ENCODE data around the gene CTR9.
"Not testable (repeated sequence)": the region's sequence is repeated elsewhere in the genome, so short reads cannot be mapped to it uniquely, and the experiment has no call there.

The CTR9 gene

DNA sequence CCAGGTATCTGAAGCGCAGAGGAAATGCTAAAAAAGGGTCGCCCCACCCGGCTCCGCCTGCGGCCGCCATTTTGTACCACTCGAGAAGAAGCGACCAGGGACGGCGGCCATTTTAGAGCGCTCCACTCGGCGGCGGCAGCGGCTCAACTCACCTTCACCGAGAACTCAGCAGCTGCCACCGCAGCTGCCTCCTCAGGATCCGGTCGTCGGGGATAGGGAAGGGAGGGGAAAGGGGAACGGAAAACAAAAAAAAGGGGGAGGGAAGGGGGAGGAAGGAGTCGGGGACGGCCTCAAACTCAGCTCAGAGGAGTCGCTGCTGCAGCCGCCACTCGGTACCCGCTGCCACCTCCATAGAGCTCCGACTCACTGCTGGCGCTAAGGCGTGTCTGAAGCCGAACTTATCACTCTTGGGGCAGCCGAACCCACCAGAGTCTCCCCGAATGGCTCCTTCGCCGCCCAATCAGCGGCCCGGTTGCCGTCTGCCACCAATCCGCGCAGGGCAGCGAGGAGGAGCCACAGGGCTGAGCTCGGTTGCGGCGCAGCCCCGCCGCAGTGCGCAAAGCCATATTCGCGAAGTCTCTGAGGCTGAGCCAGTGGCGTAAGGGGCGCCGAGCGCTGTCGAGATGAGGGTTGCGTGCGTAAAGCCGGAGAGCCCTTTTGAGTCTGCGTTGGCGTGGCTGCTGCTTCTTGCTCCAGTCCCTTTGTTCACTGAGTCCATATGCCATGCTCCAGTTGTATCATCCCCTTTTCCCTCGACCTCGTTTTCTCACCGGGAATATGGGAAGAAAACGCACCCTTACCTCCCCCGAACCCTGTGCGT is 57.7 kb downstream of the CTR9 start, which contains the start of gene EIF4G2:
Gene EIF4G2, minus strand, starts transcription at position 374 of the 820 bp plus-strand sequence.
- Histone ChIP-seq H4K20me1 (ENCODE audit: insufficient read depth) (peaks cover 3% of the 10 kb centered on the region; the same call in 1 of the 2 replicates), H3K27me3 (ENCODE audit: insufficient read depth, low read depth) (no peaks in the 10 kb centered on the region), H3K79me2 (ENCODE audit: insufficient read depth, low read depth) (peaks cover 45% of the 10 kb centered on the region), H3K4me2 (peak within 1 kb of the TSS; percentile 92), H3K36me3 (ENCODE audit: insufficient read depth) (peaks cover 33% of the 10 kb centered on the region; the same call in 1 of the 2 replicates), H3K27ac (peak within 1 kb of the TSS; percentile 97), H3K4me3 (IDR thresholded peaks at IDR 0.05; ENCODE audit: insufficient read depth, low read depth, low read length) (peak within 1 kb of the TSS; percentile 48), H3K9ac (peak within 1 kb of the TSS; percentile 99), H2AFZ (ENCODE audit: low read depth) (peak within 1 kb of the TSS; percentile 95), H3K4me1 (ENCODE audit: low read depth, poor library complexity, severe bottlenecking) (peaks cover 29% of the 10 kb centered on the region)
- TF ChIP-seq, protein P1, sequence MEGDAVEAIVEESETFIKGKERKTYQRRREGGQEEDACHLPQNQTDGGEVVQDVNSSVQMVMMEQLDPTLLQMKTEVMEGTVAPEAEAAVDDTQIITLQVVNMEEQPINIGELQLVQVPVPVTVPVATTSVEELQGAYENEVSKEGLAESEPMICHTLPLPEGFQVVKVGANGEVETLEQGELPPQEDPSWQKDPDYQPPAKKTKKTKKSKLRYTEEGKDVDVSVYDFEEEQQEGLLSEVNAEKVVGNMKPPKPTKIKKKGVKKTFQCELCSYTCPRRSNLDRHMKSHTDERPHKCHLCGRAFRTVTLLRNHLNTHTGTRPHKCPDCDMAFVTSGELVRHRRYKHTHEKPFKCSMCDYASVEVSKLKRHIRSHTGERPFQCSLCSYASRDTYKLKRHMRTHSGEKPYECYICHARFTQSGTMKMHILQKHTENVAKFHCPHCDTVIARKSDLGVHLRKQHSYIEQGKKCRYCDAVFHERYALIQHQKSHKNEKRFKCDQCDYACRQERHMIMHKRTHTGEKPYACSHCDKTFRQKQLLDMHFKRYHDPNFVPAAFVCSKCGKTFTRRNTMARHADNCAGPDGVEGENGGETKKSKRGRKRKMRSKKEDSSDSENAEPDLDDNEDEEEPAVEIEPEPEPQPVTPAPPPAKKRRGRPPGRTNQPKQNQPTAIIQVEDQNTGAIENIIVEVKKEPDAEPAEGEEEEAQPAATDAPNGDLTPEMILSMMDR (conservative IDR thresholded peaks at IDR 0.05; ENCODE audit: low read depth, low read length), result no peak

DNA sequence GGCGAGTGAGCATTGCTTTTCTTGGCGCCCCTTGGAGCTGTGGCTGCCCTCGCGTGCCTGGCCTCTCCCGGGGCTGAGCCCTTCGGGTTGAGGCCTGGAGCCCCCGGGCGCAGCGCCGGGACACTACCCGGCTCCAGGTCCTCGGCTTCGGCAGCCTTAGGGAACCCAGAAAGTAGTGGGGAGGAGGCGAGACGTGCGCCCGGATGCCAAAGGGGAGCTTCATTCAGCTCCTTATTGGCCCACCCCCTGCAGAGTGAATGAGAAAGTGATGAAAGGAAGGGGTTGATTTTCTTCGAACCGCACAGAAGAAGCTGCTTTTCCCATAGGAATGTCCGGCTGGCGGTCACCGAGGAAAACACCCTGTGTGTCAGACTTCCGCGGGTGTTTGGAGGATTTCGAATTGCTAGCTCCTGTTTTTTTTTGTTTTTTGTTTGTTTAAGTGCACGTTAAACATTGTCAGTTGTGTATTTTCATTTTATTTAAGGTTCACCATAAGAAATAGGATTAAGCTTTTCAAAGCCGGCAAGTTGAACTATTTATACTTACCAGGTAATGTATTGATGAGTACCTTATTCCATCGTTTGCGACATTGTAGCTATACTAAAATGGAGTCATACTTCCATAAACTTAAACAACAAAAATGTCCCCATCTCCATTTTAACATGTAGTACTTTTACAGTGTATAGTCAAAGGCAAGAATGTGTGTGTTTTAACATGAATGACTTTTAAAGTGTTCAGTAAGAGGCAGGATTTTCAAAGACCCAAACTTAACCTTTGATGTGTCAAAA is 58.5 kb downstream of the CTR9 start:
- Histone ChIP-seq H3K4me3 (IDR thresholded peaks at IDR 0.05; ENCODE audit: insufficient read depth, low read depth, low read length) (no peak overlapping the region), H3K4me2 (peak overlapping the region; percentile 92), H3K27me3 (ENCODE audit: insufficient read depth, low read depth) (no peaks in the 10 kb centered on the region), H3K79me2 (ENCODE audit: insufficient read depth, low read depth) (peaks cover 37% of the 10 kb centered on the region), H2AFZ (ENCODE audit: low read depth) (peak overlapping the region; percentile 95), H3K36me3 (ENCODE audit: insufficient read depth) (peaks cover 25% of the 10 kb centered on the region; the same call in 1 of the 2 replicates), H3K4me1 (ENCODE audit: low read depth, poor library complexity, severe bottlenecking) (peaks cover 27% of the 10 kb centered on the region), H3K27ac (peak overlapping the region; percentile 97), H4K20me1 (ENCODE audit: insufficient read depth) (peaks cover 3% of the 10 kb centered on the region; the same call in 1 of the 2 replicates), H3K9ac (peak overlapping the region; percentile 99)
- TF ChIP-seq, protein P1 (conservative IDR thresholded peaks at IDR 0.05; ENCODE audit: low read depth, low read length), result no peak

DNA sequence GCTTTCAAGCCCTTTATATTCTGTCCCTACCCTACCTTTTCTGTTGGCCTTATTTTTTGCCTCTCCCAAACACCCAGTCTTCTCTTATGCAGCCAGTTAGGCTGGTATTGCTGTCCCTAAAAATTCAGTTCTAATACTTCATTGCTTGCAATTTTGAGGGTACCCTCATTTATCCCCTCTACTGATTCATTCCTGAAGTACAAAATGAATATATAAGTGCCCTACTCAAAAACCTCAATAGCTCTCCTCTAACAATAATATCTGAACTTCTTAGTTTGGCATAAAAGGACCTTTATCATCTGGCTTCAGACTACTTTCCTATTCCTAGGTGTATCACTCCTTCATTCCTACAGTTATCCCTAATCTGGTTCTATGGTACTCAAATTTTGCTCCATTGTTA is 62.9 kb downstream of the CTR9 start:
- H3K4me1 ChIP-seq (ENCODE audit: low read depth, poor library complexity, severe bottlenecking), result peaks cover 11% of the 10 kb centered on the region
- H3K79me2 ChIP-seq (ENCODE audit: insufficient read depth, low read depth), result no peaks in the 10 kb centered on the region
- H3K27me3 ChIP-seq (ENCODE audit: insufficient read depth, low read depth), result no peaks in the 10 kb centered on the region
- H2AFZ ChIP-seq (ENCODE audit: low read depth), result no peak overlapping the region
- TF ChIP-seq, protein P1 (conservative IDR thresholded peaks at IDR 0.05; ENCODE audit: low read depth, low read length), result no peak
- no peak overlapping the region for H3K9ac ChIP-seq
- no peak overlapping the region for H3K4me3 ChIP-seq (IDR thresholded peaks at IDR 0.05; ENCODE audit: insufficient read depth, low read depth, low read length)
- H3K36me3 ChIP-seq (ENCODE audit: insufficient read depth), result no peaks in the 10 kb centered on the region
- no peaks in the 10 kb centered on the region for H4K20me1 ChIP-seq (ENCODE audit: insufficient read depth)
- H3K27ac ChIP-seq, result no peak overlapping the region
- H3K4me2 ChIP-seq, result no peak overlapping the region

DNA sequence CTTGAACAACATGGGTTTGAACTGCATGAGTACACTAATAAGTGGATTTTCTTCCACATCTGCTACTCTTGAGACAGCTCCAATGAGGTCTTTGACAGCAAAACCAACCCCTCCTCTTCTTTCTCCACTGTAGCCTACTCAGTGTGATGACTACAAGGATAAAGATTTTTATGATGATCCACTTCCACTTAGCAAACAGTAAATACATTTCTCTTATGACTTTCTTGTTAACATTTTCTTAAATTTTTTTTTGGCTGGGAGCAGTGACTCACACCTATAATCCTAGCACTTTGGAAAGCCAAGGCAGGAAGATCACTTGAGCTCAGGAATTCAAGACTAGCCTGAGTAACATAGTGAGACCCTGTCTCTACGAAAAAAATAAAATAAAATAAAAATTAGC is 67.5 kb downstream of the CTR9 start:
- H3K9ac ChIP-seq, result no peak overlapping the region
- H3K36me3 ChIP-seq (ENCODE audit: insufficient read depth), result no peaks in the 10 kb centered on the region
- no peaks in the 10 kb centered on the region for H4K20me1 ChIP-seq (ENCODE audit: insufficient read depth)
- H3K27me3 ChIP-seq (ENCODE audit: insufficient read depth, low read depth), result no peaks in the 10 kb centered on the region
- H3K4me3 ChIP-seq (IDR thresholded peaks at IDR 0.05; ENCODE audit: insufficient read depth, low read depth, low read length), result no peak overlapping the region
- H3K79me2 ChIP-seq (ENCODE audit: insufficient read depth, low read depth), result no peaks in the 10 kb centered on the region
- H3K4me2 ChIP-seq, result no peak overlapping the region
- TF ChIP-seq, protein P1 (conservative IDR thresholded peaks at IDR 0.05; ENCODE audit: low read depth, low read length), result no peak
- no peak overlapping the region for H3K27ac ChIP-seq
- no peak overlapping the region for H2AFZ ChIP-seq (ENCODE audit: low read depth)
- H3K4me1 ChIP-seq (ENCODE audit: low read depth, poor library complexity, severe bottlenecking), result no peaks in the 10 kb centered on the region

DNA sequence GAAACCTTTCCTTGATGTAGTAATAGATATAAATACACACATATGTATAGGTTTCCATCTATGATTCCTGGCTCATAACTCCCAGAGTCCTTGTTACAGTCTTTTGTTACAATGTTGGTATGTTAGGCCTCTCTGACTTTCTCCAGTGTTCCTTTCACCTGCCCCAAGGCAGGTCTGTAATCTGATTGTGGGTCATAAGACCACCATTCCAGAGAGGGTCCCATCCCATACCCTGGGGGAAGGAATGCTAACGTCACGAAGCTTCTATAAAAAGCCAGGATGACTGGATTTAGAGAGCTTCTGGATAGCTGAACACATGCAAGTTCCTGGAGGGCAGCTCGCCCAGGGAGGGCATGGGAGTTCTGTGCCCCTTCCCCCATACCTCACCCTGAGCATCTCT is 71.4 kb downstream of the CTR9 start:
- H3K4me2 ChIP-seq; H3K36me3 ChIP-seq (ENCODE audit: insufficient read depth); H3K4me1 ChIP-seq (ENCODE audit: low read depth, poor library complexity, severe bottlenecking); H3K4me3 ChIP-seq (IDR thresholded peaks at IDR 0.05; ENCODE audit: insufficient read depth, low read depth, low read length); H3K27ac ChIP-seq; H3K79me2 ChIP-seq (ENCODE audit: insufficient read depth, low read depth); H2AFZ ChIP-seq (ENCODE audit: low read depth); H3K9ac ChIP-seq; H3K27me3 ChIP-seq (ENCODE audit: insufficient read depth, low read depth); H4K20me1 ChIP-seq (ENCODE audit: insufficient read depth): not testable (repeated sequence)
